ENCODE measurements around the gene INSR.

GRCh38 chr19:7194566-7194965 is 99.6 kb downstream of the INSR start:
- no peak for TF ChIP-seq CTCF (IDR thresholded peaks at IDR 0.05; ENCODE audit: insufficient read depth, low read depth, low read length)
- no peak for TF ChIP-seq EZH2 (IDR thresholded peaks at IDR 0.05; ENCODE audit: insufficient read depth, low read length)

All from astrocyte (in vitro differentiated cells and primary cell).